Non-pigmented ciliary epithelial cell (primary cell): ENCODE measurements around the gene NRXN3.

ENCODE experiments used
- DNase-seq: peaks from one replicate; pipeline ENCODE4 v3.0.0-alpha.2; 2010; ENCODE audit warnings: low read depth

NRXN3 gene

GRCh38 chr14:79583738-79584408 is 1413.7 kb downstream of the NRXN3 start:
- no peak for DNase-seq

DNA sequence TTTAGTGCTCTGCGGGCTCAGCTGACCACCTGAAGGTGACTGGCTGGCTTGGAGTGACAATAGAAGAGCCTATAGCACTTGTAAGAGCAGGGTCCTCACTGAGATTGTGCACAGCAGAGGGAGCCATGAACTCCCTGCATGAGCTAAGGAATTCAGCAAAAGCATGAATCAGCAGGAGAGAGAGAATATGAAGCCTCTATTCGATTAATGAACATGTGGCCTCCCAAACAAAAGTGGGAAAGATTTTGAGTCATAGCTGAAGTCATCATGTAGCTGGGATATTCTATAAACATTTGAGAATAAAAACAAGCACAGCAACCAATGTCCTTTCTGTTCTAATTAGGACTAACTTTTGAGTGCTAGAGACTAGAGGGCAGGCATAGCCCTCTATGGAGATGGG is 1414.5 kb downstream of the NRXN3 start:
- no peak for DNase-seq

GRCh38 chr14:79585845-79586244 is 1415.7 kb downstream of the NRXN3 start:
- DNase-seq, result no peak

GRCh38 chr14:79586416-79586815 is 1416.2 kb downstream of the NRXN3 start:
- no peak for DNase-seq

DNA sequence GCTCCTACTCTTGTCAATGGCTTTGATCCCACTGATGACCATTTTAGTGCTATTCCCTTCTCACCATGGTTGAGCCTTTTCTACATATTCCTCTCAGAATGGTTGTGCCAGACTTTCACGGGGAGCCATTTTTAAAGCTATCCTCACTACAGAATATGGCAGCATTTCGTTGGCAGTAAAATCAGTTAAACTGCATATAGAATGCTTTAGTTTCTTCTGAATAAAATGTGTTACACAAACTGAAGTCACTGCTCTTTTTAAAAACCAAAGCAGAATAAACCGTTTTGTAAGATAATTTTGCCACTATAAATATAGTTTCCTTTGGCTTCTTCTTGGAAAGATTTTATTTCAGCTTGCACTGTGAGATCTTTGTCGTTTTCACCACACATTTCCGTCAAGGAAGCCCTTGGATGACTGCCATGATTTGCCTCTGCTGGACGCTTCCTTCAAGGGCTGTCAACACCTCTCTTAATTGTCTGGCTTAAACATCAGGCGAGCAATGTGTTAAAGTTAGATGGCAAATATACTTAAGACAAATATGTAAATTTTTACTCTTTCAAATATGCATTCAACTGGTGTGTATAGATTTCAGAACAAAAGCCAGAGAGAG is 1416.9 kb downstream of the NRXN3 start:
- no peak for DNase-seq

GRCh38 chr14:79587875-79588274 is 1417.7 kb downstream of the NRXN3 start:
- no peak for DNase-seq

DNA sequence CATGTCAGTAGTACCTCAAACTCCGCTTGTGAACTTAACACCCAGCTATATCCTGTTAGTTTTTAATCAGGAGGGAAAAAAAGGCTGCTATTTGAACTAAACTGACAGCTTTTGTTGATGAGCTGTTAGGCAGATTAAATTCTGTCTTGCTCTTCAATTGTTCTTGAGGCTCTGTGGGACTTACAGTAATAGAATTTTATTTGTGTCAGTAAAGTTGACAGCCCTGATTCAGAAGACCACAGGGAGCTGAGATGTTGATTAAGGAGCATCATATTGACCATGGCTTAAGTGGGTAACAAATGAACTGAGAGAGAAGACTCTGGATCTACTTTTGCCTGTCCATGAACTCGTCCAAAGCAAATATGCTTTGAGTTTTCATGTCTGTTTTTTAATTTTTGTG is 1418.2 kb downstream of the NRXN3 start:
- DNase-seq, result no peak

DNA sequence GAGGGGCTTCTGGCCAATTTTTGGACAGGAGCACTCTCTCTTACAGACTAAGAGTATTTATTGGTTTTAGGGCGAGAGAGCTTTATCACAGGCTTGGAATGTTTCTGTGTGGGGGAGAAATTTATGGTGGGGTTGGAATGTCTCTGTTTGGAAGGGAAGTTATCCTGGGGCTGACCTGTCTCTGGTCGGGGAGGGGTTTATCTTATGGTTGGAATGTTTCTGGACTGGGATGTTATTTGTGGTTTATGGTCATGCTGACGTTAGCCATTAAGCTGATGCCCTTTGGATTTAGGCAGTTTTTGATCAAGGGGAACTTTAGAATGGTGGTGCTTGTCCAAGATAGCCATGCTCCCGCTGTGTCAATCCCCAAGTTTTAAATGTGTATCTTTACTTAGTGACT is 1426.4 kb downstream of the NRXN3 start:
- no peak for DNase-seq

DNA sequence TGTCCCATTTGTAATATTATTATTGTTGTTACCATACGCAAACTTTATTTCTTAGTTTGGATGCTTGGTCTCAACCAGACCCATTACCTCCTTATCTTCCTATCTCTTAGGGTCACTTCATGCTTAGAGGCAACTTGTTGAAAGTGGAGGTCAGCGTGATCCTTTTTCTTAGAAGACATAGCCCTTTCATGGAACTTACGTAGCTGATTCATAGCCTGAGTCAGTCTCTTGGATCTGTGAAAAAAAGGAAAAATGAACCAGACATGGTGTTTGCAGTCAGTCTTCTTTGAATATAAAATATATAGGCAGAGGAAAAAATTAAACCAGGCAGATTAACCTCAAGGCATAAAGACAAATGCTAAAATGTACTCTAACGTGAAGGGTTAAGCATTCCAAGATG is 1427.4 kb downstream of the NRXN3 start:
- no peak for DNase-seq

DNA sequence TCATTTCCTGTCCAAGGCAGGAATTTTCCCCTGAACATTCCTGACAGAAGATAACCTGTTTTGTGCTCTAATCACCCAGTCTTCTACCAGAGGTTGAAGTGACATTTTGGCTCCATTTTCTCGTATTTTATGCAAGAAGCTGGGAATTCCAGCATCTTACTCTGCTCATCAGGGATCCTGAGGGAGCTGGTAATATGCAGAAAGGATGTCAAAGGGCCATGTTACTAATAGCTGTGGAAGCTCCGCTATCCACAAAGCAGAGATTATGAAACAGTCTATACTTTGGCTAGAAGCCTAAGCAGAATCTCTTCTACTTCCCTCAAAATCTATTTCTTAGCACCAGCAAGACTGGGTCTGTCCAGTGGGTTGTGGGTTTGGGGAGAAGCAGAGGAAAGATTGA is 1428.2 kb downstream of the NRXN3 start:
- no peak for DNase-seq

GRCh38 chr14:79599239-79599638 is 1429.1 kb downstream of the NRXN3 start:
- DNase-seq, result no peak

- DNase-seq, result no peak
Measured at GRCh38 chr14:79600406-79600805, 1430.2 kb downstream of the NRXN3 start.

DNA sequence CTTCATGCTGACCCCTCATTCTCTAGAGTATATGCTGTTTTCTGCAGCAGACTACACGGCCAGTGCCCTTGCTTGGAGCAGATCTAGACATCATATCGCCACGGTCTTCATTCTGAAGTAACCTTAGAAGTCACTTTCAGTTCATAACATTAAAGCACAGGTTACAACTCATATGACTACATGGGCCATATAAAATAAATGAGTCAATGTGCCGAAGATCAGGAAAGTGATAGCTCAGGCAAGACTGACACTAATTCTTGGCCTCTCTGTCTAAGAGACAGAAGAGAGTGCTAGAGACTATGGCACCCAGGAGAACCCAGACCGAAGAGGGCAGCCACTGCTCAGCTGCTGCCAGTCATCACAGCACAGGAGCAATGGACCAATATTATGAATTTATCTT is 1431.4 kb downstream of the NRXN3 start:
- no peak for DNase-seq

GRCh38 chr14:79602045-79602444 is 1431.9 kb downstream of the NRXN3 start:
- DNase-seq, result no peak

DNA sequence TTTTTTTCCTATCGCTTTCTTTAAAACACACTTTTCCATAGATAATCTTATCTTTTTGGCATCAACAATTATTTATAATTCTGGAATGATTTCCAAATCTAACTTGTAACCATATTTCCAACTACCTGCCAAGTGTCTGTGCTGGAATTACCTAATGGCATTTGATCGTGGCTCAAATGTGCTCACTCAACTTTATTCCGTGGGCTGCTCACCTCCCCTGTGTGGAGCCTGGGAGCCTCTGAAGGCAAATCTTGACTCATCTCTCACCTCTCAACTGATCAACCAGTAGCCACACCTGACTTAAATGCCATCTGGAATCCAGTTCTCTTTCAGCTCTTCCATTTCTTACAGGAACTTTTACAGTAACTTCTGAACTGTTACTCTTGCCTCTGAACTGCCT is 1432.6 kb downstream of the NRXN3 start:
- no peak for DNase-seq

- no peak for DNase-seq
Measured at GRCh38 chr14:79605849-79606248, 1435.7 kb downstream of the NRXN3 start.

DNA sequence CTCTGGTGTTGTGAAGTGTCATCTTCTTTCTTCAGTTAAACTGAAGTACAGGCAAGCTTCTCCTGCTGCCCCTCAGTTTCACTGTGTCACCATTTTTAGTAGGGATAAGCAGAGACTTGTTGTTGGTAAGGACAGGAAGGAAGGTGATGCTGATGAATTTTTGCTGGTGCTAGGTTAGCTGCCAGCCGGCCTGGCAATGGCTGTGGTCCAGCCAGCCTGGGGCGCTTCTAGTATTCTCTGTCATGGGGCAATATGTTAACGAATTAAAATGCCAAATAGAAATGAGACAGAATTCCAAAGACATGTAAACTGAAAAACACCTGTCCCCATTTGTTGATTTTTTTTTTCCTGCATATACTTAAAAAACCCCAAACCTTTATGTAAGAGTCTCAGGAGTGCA is 1438.3 kb downstream of the NRXN3 start:
- DNase-seq, result no peak

- no peak for DNase-seq
Measured at GRCh38 chr14:79613625-79614024, 1443.5 kb downstream of the NRXN3 start.

DNA sequence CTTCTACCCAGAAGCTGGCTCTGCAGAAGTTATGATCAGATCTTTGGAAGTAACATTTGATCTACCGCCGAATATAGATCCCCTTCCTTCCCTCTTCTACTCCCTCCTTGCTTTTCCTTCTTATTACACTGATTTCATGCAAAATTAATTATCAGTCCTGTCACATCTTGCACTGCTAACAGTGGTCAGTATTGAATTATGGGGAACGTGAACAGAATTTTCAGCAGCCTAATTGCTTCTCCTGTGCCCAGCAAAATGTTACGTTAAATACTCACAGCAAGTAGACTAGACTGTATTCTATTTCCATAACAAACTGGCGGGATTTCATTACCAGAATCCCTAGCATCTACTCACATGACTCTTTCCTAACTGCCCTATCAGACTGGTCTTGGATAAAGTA is 1444.3 kb downstream of the NRXN3 start:
- DNase-seq, result no peak

DNA sequence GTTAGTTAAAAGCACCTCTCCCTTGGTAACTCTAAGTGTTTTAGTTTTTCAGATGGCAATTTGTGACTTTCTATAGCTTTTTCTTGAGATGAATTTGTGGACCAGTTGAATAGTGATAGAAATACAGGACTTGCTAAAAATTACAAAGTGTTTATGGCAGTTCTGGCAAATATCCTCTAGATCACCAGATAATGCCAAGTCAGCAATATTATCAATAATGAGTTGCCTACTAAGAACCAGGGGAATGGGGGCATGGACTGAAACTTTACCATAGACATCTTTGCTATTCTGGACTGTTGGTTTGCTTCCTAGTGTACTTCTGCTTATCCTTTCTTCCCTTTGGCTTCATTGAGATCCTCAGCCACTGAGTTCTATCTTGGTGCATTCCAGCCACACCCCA is 1456.9 kb downstream of the NRXN3 start:
- DNase-seq, result no peak

- no peak for DNase-seq
Measured at GRCh38 chr14:79629411-79630287, 1459.5 kb downstream of the NRXN3 start.

GRCh38 chr14:79630288-79630960 is 1460.3 kb downstream of the NRXN3 start:
- DNase-seq, result no peak

DNA sequence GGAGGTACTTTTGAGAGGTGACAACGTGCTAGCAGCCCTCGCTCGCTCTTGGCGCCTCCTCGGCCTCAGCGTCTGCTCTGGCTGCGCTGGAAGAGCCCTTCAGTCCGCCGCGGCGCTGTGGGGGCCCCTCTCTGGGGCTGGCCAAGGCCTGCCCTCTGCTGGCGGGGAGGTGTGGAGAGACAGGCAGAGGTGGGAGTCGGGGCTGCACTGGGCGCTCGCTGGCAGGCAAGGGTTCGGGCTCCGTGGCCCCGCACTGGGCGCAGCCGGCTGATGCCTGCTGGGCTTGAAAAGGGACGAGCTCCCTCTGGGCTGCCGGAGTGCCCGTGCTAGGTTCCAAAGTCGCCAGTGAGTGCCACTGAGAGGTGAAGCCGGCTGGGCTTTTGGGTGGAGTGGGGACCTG is 1461.1 kb downstream of the NRXN3 start:
- no peak for DNase-seq
